NCI-H1048 (cell line): Measurements from ENCODE around the gene PRICKLE4.
A peak's percentile ranks its signal among the peaks of the same experiment; 100 is the strongest.

Source experiments
- DNase-seq: peaks from one replicate; lab custom pipeline; 2025; lab: John Stamatoyannopoulos, UW

The PRICKLE4 gene, protein sequence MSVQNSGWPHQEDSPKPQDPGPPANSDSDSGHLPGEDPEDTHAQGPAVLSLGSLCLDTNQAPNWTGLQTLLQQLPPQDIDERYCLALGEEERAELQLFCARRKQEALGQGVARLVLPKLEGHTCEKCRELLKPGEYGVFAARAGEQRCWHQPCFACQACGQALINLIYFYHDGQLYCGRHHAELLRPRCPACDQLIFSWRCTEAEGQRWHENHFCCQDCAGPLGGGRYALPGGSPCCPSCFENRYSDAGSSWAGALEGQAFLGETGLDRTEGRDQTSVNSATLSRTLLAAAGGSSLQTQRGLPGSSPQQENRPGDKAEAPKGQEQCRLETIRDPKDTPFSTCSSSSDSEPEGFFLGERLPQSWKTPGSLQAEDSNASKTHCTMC

DNA sequence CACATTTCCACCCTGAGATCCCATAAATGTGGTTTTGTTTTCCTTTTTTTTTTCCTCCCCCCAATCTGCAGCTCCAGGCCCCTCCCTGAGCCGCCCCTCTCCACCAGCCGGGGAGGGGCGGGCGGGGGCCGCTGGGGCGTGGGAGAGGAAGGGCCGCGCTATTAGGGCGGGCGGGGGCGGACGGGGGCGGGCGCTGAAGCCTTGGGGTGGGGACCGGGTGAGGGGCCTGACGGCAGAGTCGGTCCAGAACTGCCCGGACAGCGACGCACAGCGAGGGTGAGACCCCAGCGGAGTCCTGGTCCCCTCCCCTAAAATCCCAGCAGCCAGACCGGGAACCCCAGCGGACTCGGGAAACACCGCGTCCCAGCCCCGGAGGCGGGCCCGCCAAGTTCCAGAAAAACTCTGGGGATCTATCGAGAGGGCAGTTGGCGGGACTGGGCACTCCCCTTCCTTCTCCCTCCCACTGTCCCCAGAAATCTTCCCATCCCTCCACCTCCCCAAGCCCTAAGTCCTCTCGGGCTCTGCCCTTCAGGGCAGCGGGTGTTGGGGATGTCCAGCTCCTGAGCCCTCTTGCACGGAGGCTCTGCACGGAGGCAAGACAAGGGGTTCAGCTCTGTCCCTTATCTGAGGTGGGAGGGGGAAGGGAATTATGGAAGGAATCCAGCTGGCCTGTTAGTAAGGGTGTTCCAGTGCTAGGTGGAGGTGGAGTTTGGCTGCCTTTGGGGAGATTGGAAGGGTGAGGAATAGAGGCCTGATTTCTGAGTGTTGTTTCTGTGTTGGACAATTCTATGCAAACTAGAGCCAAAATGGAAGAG is at the start of gene PRICKLE4:
PRICKLE4 (plus strand) TSS at position 232 of the 815 bp plus-strand sequence. CDS start 2,692 bp downstream, outside the sequence.
- DNase-seq: no peak

GRCh38 chr6:41731561-41732086 is 49.0 kb upstream of the PRICKLE4 start:
- no peak for DNase-seq

DNA sequence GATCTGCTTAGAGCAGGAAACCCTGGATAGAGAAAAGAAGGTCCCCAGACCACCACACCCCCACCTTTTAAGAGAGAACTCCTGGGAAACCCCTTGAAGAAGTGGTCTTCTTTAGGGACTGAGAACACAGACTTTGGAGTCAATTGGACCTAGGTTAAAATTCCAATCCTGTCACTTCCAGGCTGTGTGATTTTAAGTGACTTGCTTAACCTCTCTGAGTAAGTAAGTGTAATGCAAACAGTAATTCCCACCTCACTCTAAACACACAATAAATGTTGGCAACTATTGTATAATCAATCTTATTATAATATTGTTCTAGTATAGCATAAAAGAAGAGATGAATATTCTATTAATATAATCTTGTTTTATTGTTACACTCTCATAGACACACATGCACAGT is 48.4 kb upstream of the PRICKLE4 start:
- no peak for DNase-seq

- no peak for DNase-seq
Observed at GRCh38 chr6:41732591-41733359, 47.8 kb upstream of the PRICKLE4 start.

DNA sequence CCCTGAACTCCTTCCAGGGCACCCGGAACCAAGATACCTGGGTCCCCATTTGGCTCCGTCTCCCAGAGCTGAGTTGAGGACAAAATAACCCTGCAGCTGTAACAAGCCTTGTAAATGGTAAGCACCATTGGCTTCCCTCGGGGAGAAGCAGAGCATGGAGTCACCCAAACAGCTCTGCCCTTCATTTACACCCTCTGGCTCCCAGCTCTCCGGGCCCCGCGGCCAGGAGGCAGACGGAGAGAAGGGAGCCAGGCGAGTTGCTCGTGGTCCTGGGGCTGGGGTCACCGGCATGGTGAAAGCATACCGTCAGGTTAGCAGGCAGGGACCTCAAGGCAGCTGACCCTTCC is 47.2 kb upstream of the PRICKLE4 start:
- DNase-seq: no peak

DNA sequence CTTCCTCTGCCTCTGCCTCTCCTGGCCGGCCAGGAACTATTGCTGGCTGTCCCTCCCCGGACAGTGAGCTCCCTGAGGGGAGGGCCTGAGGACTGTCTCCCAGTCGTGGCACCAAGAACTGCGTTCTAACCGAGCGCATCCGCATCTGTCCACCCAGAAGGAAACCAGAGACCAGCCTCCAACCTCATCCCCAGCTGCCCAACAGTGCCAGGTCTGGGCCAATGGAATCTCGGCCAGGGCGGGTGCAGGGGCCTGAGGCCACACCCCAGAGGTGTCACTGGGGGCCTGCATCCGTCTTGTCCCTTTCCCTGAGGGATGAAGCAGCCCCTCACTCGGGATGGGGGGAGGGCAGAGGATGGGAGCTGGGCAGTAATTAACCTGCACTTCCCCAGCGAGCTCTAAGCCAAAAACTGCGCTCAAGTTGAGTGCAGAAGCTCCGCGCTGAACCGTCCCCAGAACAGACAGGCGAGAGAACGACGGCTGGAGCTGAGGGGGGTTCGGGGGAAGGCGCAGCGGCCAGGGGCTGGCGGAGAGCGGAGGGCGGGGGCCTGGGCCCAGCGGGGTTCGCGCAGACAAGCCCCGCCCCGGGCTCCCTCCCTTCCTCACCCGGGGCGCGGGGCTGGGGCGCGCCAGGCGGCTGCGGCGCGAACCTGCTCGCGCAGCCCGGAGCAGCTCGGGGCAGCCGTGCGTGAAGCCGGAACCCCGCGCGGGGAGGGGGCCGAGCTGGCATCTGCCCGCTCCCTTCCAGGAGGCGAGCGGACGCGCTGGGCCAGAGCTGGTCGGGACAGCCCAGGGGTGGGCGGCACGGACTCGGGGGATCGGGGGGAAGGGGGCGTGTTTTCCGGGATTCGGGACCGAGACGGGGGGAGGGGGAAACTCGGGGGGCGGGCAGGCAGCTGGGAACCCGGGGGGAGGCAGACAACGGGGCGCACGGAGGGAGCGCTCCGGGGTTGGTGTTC is 46.6 kb upstream of the PRICKLE4 start:
- no peak for DNase-seq

DNA sequence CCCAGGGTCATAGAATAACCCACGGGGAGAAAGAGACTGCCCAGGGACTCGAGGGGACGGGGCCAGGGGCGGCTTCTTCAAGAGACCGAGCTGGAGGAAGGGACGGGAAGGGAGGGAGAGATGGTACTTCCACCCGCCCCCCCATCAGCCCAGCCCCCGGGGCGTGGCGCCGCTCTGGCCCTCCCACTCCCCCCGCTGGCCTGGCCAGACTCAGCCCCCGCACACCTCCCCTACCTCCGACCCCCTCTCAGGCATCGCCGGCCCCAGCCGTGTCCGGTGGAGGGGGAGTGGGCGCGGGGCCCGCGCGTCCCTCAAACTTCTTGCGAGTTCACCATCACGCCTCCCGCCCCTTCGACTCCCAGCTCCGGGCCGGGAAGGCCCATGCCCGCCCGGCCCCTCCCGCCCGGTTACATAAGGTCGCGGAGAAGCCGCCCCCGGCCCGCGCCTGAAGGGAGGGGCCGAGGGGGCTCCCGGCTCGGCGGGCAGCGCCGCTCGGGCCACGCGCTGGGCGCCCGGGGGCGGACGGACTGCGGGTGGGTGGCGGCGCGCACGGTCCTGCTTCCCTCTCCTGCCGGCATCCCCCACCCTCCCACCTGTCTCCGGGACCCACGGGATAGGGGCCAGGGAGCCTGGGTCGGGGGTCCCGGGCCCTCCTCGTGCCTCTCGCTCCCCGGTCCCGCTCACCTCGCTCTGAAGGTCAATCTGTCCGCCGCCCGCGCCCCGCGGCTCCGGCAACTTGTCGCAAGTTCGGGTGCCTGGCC is 45.7 kb upstream of the PRICKLE4 start:
- DNase-seq: peak; percentile 29

GRCh38 chr6:41735427-41736185 is 45.0 kb upstream of the PRICKLE4 start, which contains the start of gene TFEB:
TFEB (minus strand) TSS chr6:41735608; CDS start chr6:41691213, 44,395 bp downstream.
- DNase-seq: peak; percentile 79

GRCh38 chr6:41736186-41736733 is 44.3 kb upstream of the PRICKLE4 start:
- no peak for DNase-seq

GRCh38 chr6:41736800-41737555 is 43.6 kb upstream of the PRICKLE4 start:
- no peak for DNase-seq

DNA sequence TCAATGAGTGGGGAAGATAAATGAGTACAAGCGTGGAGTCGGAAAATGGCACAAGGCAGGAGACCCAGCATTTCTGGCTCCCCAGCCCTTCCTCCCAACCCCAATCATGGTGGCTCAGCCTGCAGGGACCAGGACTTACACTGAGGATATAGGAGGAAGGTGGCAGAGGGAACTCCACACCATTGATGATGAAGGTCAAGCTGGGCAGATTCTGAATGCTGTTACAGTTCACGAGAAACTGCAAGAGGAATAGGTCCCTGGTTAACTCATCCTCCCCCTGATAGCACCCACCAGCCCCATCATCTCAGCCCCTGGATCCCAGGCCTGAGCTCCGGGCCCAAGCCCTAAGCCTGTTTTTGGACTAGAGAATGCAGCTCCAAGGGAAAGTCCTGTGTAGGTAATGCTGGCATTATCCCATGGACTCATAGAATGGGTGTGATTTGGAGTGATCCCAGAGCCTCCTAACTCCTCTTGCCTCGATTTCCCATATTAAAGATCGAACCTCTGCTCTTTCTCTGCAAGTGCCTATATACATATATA is 42.9 kb upstream of the PRICKLE4 start:
- no peak for DNase-seq

DNA sequence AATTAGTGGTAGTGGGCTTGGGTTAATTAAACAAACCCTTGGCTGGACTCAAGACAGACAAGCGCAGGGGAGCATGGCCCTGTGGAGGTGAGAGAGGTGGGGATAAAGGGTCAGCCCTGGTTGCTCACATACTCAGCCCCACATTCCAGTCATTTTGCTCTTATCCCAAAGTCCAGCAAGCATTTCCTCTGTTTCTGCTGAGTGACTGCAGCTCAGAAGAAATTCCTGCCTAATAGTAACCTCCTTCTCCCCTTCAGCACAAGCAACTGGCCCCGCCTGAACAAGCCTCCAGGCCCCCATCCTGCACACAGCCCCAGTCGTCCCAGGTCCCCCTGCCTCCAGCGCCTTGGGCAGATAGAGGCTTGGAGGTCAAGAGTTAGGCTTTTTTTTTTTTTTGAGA is 41.5 kb upstream of the PRICKLE4 start:
- DNase-seq: no peak

- DNase-seq: no peak
Observed at GRCh38 chr6:41740366-41741162, 40.0 kb upstream of the PRICKLE4 start.

DNA sequence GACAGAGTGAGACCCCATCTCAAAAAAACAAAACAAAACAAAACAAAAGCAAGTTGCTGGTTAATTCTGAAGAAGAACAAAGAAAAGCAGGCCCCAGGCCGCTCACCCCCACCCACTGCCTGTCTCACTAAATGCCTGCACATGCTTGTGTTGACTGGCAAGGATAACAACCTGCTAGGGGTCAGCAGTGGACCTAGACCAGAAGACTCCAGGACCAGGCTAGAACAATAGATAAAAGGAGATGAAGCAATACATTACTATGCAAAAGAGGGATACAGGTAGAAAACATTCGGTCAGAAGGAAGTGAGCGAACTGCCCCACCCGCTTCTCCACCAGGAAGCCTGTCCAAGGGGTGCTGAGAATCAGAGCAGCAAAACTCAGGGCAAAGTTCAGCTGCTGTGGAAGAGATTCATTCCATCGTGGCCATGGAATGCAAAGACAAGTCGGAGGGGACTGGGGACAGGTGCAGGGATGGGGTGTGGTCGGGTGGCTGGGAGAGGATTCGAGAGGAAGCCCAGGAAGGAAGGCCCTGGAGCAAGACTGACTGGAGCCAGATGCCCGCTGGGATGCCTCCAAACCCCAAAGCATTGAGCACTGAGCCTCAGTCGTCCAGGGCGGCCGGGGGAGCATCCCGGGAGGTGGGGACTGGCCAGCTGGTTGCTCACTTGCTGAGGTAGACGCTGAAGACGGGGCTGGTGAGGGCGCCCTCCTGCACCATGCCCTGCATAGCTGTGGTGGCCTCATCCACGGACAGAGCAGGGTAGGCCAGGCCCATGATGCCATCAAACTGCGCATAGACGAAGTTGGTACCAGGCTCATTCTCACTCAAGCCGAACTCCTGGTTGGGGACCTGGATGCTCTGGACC is 38.7 kb upstream of the PRICKLE4 start:
- no peak for DNase-seq

GRCh38 chr6:41743406-41744235 is 37.0 kb upstream of the PRICKLE4 start:
- DNase-seq: no peak
